Hepatocyte (in vitro differentiated cells): ENCODE measurements around the gene ZDHHC22. TPM values are rescaled to one million over a fixed set of nuclear protein-coding genes. Genes with fewer than 3 reads are reported as not detected.
A peak's percentile ranks its signal among the peaks of the same experiment; 100 is the strongest.

Experiments
- DNase-seq: peaks from one replicate; pipeline ENCODE4 v3.0.0-alpha.2; 2016; ENCODE audit warnings: low spot score
- H2AFZ ChIP-seq: fragments of 200-600 bp; sonication (generic); 2 replicates; pipeline ENCODE4 v1.6.0; 2016; ENCODE audit warnings: antibody characterized with exemption, mild to moderate bottlenecking
- H3K27ac ChIP-seq: fragments of 200-600 bp; sonication (generic); 2 replicates; pipeline ENCODE4 v1.5.1; 2016; ENCODE audit warnings: mild to moderate bottlenecking
- H3K27me3 ChIP-seq: fragments of 200-600 bp; sonication (generic); 2 replicates; pipeline ENCODE4 v1.6.1; 2016
- H3K36me3 ChIP-seq: fragments of 200-600 bp; sonication (generic); replicated peaks from 2 replicates; pipeline ENCODE4 v1.5.1; 2016; ENCODE audit warnings: low read depth; ENCODE audit not compliant: insufficient read depth
- H3K4me1 ChIP-seq: fragments of 200-600 bp; sonication (generic); 2 replicates; pipeline ENCODE4 v1.5.1; 2016; ENCODE audit warnings: mild to moderate bottlenecking, moderate library complexity; ENCODE audit not compliant: insufficient read depth
- H3K4me2 ChIP-seq: fragments of 200-600 bp; sonication (generic); 2 replicates; pipeline ENCODE4 v1.6.0; 2016
- H3K4me3 ChIP-seq: fragments of 200-600 bp; sonication (generic); 2 replicates; pipeline ENCODE4 v1.5.1; 2016; ENCODE audit warnings: mild to moderate bottlenecking
- H3K79me2 ChIP-seq: fragments of 200-600 bp; sonication (generic); 2 replicates; pipeline ENCODE4 v1.6.0; 2017; ENCODE audit warnings: mild to moderate bottlenecking
- H3K9me2 ChIP-seq: fragments of 200-600 bp; sonication (generic); replicated peaks from 2 replicates; pipeline ENCODE4 v1.6.0; 2017; ENCODE audit warnings: mild to moderate bottlenecking; ENCODE audit not compliant: insufficient read depth
- H3K9me3 ChIP-seq: fragments of 200-600 bp; sonication (generic); 2 replicates; pipeline ENCODE4 v1.5.1; 2016; ENCODE audit warnings: low read depth, mild to moderate bottlenecking
- H4K20me1 ChIP-seq: fragments of 200-600 bp; sonication (generic); 2 replicates; pipeline ENCODE4 v1.6.0; 2016; ENCODE audit warnings: mild to moderate bottlenecking; ENCODE audit not compliant: insufficient read depth, poor library complexity, severe bottlenecking
- EZH2 ChIP-seq: fragments of 200-600 bp; sonication (generic); IDR thresholded peaks from 2 replicates; pipeline ENCODE4 v1.6.1; 2016; ENCODE audit warnings: antibody characterized with exemption, mild to moderate bottlenecking, borderline replicate concordance
- EZH2phosphoT487 ChIP-seq: fragments of 200-600 bp; sonication (generic); IDR thresholded peaks from one replicate; pipeline ENCODE4 v1.6.1; 2018; ENCODE audit warnings: antibody characterized with exemption, mild to moderate bottlenecking, low read depth, moderate library complexity; ENCODE audit not compliant: unreplicated experiment, severe bottlenecking
- WGBS: methylation state at CpG from one replicate; pipeline ENCODE4 v1.1.6; 2016; ENCODE audit warnings: low lambda C conversion rate; ENCODE audit errors: missing lambda C conversion rate; 5-methylcytosine and 5-hydroxymethylcytosine counted together
- polyA plus RNA-seq: library from polyadenylated mRNA; unstranded; fragments of >200 nt; fragmentation: Nextera tagmentation; extraction: Ambion mirVana; gene quantifications from 2 replicates; pipeline ENCODE4 v1.2.1, GENCODE V29; 2016
- total RNA-seq: library from RNA; depleted of rRNA; stranded (reverse); fragments of >200 nt; gene quantifications from 2 replicates; pipeline ENCODE4 v1.2.3, GENCODE V29; 2014
- TF ChIP-seq, protein P1 (sequence below): fragments of 200-600 bp; sonication (generic); IDR thresholded peaks from 2 replicates; pipeline ENCODE4 v1.5.1; 2016; ENCODE audit warnings: antibody characterized with exemption, mild to moderate bottlenecking; ENCODE audit not compliant: poor library complexity

ZDHHC22 gene
- total and polyA plus RNA-seq, 2 experiments from 2014 or later: not detected

DNA sequence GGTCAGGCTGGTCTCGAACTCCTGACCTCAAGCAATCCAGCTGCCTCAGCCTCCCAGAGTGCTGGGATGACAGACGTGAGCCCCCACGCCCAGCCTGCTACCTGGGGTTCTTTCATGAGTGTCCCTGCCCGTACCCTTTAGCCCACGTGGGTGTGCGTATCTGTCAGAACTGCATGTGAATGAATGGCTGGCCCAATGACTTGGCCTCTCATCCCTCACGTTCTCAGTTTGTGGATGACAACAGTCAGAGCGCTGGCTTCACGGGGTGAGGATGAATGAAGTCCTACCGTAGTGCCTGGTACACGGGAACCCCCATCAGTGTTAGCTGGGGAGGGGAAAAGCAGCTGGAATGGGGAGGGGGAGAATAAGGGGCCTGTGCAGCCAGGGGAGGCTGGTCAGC, 16.1 kb upstream of the ZDHHC22 start:
- Histone ChIP-seq H2AFZ (no peak overlapping the region), H3K27me3 (peaks cover 22% of the 10 kb centered on the region), H3K4me3 (no peak overlapping the region), H3K4me2 (no peak overlapping the region), H3K9me2 (no peaks in the 10 kb centered on the region), H3K27ac (peak overlapping the region; percentile 47), H3K36me3 (no peaks in the 10 kb centered on the region), H3K79me2 (no peaks in the 10 kb centered on the region), H4K20me1 (no peaks in the 10 kb centered on the region), H3K9me3 (no peaks in the 10 kb centered on the region), H3K4me1 (peaks cover 9% of the 10 kb centered on the region)
- DNase-seq: no peak
- TF ChIP-seq EZH2phosphoT487 (no peak), EZH2 (no peak)
- TF ChIP-seq, protein P1, sequence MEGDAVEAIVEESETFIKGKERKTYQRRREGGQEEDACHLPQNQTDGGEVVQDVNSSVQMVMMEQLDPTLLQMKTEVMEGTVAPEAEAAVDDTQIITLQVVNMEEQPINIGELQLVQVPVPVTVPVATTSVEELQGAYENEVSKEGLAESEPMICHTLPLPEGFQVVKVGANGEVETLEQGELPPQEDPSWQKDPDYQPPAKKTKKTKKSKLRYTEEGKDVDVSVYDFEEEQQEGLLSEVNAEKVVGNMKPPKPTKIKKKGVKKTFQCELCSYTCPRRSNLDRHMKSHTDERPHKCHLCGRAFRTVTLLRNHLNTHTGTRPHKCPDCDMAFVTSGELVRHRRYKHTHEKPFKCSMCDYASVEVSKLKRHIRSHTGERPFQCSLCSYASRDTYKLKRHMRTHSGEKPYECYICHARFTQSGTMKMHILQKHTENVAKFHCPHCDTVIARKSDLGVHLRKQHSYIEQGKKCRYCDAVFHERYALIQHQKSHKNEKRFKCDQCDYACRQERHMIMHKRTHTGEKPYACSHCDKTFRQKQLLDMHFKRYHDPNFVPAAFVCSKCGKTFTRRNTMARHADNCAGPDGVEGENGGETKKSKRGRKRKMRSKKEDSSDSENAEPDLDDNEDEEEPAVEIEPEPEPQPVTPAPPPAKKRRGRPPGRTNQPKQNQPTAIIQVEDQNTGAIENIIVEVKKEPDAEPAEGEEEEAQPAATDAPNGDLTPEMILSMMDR: no peak
- 74% methylated on average over 11 of the region's 11 CpGs for WGBS

DNA sequence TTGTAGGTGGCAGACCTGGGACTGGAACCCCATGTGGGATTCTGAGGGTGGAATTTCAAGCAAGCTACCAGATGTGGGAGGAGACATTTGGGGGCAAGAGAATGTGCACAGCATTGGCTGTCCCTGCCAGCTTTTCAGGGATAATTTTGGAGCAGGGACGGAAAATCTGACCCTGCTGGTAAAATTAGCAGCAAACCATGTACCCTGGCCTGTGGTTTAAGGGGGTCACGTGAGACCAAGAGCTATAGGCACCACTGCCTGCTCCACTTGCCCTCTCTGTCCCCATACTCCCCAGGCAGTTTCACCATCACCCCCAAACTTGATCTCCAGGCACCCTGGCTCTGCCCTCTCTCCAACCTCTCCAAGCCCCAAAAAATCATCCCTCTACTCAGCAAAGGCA, 13.5 kb upstream of the ZDHHC22 start:
- no peak for DNase-seq
- Histone ChIP-seq H3K9me3 (no peaks in the 10 kb centered on the region), H4K20me1 (no peaks in the 10 kb centered on the region), H3K79me2 (no peaks in the 10 kb centered on the region), H3K27me3 (peaks cover 18% of the 10 kb centered on the region), H3K36me3 (no peaks in the 10 kb centered on the region), H3K9me2 (no peaks in the 10 kb centered on the region), H3K4me3 (no peak overlapping the region), H2AFZ (no peak overlapping the region), H3K4me1 (peaks cover 9% of the 10 kb centered on the region), H3K27ac (no peak overlapping the region), H3K4me2 (no peak overlapping the region)
- TF ChIP-seq EZH2 (no peak), EZH2phosphoT487 (no peak)
- TF ChIP-seq, protein P1: no peak
- WGBS: 90% methylated on average over 2 of the region's 2 CpGs

DNA sequence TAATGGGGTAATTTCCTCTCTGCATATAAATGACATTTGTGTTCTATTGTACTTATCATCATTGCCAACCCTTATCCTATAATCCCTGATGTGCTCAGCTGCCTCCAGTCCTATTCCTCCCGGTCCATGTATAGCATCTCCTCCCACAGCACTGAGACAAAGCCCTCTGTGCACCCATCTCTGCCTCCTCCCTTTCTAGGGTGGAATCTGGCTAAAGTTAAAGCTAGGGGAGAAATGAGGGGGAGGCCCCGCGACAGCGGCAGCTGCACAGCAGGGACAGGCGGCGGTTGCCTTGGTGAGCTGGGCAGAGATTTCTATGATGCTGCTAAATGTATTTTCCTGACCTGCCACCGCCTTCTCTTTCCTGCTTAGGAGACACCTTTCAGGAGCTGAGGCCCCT, 12.8 kb upstream of the ZDHHC22 start:
- no peak for DNase-seq
- Histone ChIP-seq H3K4me3 (no peak overlapping the region), H3K4me1 (peaks cover 9% of the 10 kb centered on the region), H4K20me1 (no peaks in the 10 kb centered on the region), H3K27me3 (peaks cover 18% of the 10 kb centered on the region), H2AFZ (no peak overlapping the region), H3K9me3 (no peaks in the 10 kb centered on the region), H3K36me3 (no peaks in the 10 kb centered on the region), H3K27ac (no peak overlapping the region), H3K9me2 (no peaks in the 10 kb centered on the region), H3K79me2 (no peaks in the 10 kb centered on the region), H3K4me2 (no peak overlapping the region)
- TF ChIP-seq EZH2: no peak
- TF ChIP-seq EZH2phosphoT487: no peak
- TF ChIP-seq, protein P1: no peak
- 79% methylated on average over 7 of the region's 7 CpGs for WGBS

DNA sequence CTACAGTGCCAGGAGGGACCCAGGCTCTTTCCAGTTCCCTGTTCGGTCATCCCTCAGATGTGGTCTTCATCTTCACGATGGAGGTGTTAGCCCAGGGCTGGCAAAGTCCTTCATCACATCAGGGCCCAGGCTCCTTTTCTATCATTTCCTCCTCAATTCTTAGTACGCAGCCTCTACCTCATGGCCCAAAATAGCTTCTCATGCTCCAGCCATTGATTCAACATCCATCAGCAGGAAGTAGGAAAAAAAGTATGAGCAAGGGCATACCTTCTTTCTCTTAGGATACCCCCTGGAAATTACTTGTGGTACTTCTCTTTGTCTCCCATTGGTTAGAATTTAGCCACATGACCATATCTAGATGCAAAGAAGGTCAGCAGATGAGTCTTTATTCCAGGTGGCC, 12.2 kb upstream of the ZDHHC22 start:
- Histone ChIP-seq H3K27me3 (peaks cover 18% of the 10 kb centered on the region), H4K20me1 (no peaks in the 10 kb centered on the region), H3K36me3 (no peaks in the 10 kb centered on the region), H2AFZ (no peak overlapping the region), H3K9me2 (no peaks in the 10 kb centered on the region), H3K79me2 (no peaks in the 10 kb centered on the region), H3K4me3 (no peak overlapping the region), H3K9me3 (no peaks in the 10 kb centered on the region), H3K4me1 (peaks cover 5% of the 10 kb centered on the region), H3K4me2 (no peak overlapping the region), H3K27ac (no peak overlapping the region)
- TF ChIP-seq EZH2phosphoT487 (no peak), EZH2 (no peak)
- TF ChIP-seq, protein P1: no peak
- DNase-seq: no peak
- WGBS: 87% methylated on average over 3 of the region's 3 CpGs
